ENCODE measurements around the gene SAMD1. TPM values are rescaled to one million over a fixed set of nuclear protein-coding genes. Genes with fewer than 3 reads are reported as not detected.
A peak's percentile ranks its signal among the peaks of the same experiment; 100 is the strongest.

Gene SAMD1
- 24.7 TPM for total RNA-seq

- peak; percentile 97 for DNase-seq
Observed at GRCh38 chr19:14090509-14091080, at the start of gene SAMD1. TSS of gene SAMD1 (minus strand) at chr19:14090751.

GRCh38 chr19:14139944-14140343 lies 49.4 kb upstream of the SAMD1 start:
- DNase-seq = peak; percentile 80

DNA sequence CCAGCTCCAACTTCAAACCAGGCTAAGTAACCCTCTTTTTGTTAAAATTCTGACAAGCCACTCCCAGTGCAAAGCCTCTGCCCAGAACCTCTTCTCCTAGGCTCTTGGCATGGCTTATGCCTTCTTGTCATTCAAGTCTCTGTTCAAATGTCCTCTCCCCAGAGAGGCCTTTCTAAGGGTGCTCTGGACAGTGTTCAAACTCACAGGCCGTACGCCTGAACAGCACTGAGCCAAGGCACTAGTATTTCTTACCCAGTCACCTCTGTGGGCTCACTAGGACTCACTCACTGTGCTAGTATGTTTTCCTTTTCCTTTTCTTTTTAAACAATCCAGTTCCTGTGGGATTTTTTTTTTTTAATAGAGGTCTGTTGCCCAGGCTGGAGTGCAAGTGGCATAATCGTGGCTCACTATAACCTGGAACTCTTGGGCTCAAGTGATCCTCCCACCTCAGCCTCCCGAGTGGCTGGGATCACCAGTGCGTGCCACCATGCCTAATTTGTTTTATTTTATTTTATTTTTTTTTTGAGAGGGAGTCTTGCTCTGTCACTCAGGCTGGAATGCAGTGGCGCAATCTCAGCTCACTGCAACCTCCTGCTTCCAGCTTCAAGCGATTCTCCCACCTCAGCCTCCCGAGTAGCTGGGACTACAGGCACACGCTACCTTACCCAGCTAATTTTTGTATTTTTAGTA lies 48.2 kb upstream of the SAMD1 start:
- no peak for DNase-seq

DNA sequence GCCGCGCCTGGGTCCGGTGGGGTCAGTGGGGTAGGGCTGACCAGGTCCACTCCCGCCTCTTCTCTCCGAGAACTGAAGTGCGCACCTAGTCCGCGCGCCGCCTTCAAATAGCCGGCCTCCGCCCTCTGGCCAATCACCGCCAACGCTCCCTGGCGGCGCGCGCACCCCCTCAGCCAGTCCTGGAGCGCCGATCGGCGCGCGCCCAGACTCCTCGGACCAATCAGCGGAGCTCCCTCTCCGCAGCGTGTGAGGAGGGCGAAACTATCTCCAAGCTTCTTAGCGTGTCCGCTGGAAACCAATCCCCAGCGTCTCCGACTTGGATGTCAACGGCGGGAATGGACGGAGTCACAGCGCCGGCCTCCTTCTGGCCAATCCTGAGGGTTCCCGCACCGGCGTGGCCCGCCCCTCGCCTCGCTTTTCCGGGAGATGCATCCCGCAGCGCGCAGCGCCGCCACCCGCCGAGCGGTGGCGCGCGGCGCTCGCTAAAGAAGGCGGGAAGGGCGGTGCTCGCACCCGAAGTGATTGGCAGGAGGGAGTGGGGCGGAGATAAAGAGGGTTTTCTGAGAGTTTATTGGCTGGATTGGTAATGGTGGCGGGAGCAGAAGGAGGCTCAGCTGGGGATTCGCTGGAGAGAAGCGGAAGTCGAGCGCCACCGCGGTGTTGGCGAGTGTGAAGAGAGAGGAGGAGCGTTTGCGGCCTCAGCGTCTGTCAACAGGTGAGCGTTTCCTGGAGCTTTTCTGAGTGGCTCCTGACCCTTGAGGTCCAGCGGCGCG lies 46.1 kb upstream of the SAMD1 start, which contains the start of gene ASF1B:
Gene ASF1B (minus strand): TSS at position 81 of the 773 bp plus-strand sequence. CDS start 133 bp downstream, outside the sequence.
- DNase-seq = peak; percentile 100

GRCh38 chr19:14135985-14136508 lies 45.5 kb upstream of the SAMD1 start:
- no peak for DNase-seq

DNA sequence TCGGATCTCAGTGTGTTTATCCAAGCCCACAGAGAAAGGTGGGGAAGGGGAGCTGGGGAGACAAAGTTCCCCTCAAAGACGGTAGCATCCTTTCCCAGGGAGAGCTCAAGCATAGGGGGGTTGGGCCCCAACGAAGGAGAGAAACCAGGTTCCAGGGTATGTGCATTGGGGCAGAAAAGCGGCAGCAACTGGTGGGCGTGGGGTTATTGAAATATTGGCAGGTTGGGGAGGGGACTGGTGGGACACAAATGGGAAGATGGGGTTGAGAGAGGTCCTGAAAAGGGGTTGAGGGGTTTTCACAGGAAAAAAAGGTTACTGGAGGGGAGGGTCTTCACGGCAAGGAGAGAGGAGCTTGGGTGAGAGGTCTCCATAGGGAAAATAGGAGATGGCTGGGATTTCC lies 44.8 kb upstream of the SAMD1 start:
- no peak for DNase-seq

DNA sequence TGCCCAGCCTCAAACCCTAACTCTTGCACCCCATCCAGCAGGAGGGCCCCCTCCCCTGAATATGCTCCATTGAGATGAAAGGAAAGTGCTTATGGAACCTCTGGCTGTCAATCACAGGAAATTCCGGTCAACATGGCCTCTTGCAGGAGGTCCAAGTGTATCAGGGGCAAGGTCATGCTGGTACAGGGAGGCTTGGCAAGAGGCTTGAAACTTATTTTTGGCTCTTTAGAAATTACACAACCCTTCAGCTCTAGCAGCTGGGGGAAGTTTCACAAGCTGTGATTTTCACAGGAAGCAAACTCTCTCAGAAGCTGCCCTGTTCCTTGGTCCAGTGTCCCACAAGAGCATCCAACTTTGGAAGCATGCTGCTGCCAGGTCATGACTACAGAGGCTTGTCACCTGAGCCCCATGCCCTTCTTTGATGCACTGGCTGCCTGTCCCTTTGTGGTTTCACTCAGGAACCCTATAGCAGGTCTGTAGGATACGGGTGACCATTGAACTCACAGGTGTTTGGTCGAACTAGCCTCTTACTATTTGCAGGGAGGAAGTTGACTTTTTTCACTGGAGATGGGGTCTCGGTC lies 37.5 kb upstream of the SAMD1 start:
- no peak for DNase-seq

DNA sequence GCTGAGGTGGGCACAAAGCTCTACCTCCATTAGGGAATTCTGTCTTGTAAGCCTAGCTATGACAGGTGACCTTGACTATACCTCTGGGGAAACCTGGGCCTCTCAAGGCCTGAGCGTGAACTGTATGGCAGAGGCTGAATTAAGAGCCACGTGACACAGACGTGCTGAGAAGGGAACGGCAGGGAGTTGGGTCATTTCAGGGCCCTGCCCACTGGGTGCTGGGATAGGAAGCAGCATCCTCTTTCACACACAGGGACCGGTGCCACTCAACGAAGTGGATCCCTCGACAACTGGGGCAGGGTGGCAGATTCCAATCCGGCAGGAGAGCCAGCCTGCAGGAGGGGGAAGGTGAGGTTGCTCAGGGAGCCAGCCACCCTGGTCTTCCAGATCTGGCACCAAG lies 36.6 kb upstream of the SAMD1 start:
- no peak for DNase-seq

DNA sequence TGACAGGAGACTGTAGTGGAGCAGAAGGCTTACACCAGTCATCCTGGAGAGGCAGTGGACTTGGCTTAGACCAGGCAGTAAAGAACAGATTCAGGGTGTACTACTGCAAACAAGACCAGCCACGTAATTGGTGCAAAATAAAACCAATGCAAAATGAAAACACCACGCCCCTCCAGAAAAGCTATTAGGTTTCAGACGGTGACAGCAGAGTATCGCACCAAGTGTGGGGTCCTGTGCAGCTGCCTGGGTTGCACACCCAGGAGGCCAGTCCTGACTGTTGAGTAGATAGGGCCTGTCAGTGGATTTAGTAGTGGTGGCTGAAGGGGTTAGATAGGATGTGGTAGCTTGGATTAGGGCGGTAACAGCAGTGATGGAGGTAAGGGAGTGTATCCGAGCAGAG lies 32.4 kb upstream of the SAMD1 start:
- DNase-seq = no peak

DNA sequence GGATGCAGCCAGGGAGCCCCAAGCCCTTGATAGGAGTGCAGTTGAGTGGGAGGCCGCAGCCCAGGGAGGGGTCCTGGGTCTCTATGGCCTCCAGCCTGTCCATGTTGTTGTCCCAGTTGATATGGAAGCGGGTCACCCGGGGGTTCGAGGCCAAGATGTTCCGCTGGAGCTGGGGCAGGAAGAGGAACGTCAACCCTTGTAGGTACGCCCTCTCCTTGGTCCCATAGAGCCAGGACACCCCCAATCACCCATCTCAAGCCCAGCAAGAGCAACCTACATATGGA lies 29.9 kb upstream of the SAMD1 start:
- DNase-seq = no peak

DNA sequence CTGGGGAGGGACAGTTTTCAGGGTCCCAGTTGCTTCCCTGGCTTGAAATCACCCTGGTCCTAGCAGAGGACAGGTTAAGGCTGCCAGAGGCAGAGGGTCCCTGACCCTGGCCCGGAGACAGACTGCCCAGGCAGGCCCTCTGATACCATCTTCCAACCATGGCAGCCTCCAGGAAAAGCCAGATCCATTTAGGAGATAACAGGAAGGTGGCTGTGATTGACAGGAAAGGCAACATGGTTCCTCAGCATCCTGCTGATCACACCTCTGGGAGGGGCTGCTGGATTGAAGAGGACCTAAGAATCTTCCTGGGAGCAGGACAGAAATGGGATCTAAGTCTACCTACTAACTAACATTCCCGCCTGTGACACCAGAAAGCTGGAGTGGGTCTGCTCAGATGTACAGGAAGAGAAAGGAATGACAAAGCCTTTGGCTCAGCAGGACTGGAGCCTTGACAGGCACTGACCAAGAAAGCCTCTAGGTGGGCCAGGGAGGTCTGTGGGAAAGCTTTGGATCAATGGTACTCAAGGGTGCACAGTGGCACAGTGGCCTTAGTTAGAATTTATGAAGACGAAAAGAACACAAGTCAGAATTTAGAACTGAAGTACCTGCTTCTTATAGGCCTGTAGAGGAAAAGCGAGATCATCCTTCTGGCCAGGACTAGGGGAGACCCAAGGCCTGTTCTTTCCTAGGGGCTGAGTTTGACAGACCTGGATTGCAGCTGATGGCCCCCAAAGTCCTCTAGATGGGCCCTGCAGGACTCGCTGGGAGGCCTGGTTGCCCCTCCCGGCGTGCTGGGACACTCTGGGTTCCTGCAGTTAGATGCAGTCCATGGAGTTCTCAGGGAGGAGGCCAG lies 29.3 kb upstream of the SAMD1 start:
- DNase-seq = no peak

DNA sequence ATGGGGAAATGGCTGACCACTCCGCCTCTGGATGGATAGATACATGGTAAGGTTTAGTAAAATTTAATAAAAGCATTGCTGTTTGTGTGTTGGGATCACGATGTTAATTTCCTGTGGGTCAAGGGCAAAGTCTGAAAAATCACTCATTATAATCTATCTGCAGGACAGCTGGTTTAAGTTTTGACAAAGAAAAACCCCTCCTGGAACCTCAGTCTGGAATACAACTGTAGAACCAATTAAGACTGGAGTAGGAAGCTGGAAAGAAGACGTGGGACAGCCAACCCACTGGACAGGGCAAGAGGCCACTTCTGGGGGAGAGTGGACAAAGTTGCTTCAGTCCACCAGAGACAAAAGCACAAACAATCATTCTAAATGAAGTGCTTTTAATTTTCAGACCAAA lies 28.6 kb upstream of the SAMD1 start:
- no peak for DNase-seq

DNA sequence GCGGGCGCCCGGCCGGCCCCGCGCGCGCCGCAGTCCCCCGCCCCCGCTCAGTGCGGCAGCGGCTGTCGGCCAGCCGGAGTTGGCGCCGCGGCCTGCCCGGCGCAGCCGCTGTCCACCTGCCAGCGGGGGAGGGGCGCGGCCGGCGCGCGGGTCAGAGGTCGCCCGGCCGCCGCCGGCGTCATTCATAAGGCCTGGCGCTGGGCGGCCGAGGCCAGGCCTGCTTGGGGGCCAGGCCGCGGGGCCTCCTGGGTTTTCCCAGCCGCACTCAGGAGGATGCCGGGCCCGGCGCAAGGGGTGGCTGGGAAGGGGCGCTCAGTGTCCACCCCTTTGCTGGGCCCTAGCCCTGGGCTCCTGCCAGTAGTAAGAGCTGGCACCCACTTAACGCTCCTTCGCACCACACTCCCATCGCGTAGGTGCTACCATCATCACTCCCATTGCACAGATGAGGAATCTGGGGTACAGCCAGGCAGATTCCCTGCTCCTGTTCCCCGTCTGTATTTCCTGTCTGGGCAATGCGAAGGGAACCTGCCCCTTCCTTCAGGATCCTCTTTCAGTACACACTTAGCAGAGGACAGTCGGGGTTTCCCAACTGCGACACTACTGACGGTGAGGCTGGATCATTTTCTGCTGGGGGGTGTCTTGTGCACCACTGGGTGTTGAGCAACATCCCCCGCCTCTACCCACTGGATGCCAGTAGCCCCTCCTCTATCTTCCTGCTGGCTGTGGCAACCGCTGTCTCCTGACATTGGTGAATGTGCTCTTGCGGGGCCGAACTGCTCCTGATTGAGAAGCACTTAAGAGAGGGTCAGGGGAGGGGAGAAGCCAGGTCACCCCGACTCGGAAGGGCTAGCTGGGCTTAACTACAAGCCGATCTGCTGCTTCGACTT lies 27.9 kb upstream of the SAMD1 start:
- peak; percentile 63 for DNase-seq

DNA sequence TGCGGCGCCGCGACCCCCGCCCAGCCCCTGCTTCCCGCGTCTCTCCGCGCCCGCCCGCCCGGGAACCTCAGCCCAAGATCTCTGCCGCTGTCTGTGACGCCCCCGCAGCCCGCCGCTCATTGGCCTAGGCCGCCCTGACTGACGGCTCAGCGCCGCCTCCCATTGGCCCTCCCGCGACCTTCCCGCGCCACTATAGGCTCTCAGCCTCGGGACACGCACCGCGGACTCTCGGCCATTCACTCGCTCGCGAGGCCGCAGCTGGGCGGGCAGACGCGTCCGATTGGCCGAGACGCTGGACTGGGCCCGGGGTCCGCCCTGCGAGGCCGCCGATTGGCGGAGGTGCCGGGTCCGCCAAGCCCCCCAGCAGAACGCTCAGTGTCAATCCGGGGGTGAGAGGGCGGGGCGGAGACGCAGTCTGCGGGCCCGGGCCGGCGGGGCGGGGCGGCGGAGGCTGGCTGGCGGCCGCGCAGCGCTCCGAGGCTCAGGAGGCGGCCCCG lies 27.2 kb upstream of the SAMD1 start, which contains the start of gene PRKACA:
Gene PRKACA (minus strand): TSS at position 95 of the 497 bp plus-strand sequence. CDS start 215 bp downstream, outside the sequence.
- peak; percentile 99 for DNase-seq

- peak; percentile 69 for DNase-seq
Observed at GRCh38 chr19:14116918-14117578, 26.5 kb upstream of the SAMD1 start.

- no peak for DNase-seq
Observed at GRCh38 chr19:14116525-14116917, 26.0 kb upstream of the SAMD1 start.

DNA sequence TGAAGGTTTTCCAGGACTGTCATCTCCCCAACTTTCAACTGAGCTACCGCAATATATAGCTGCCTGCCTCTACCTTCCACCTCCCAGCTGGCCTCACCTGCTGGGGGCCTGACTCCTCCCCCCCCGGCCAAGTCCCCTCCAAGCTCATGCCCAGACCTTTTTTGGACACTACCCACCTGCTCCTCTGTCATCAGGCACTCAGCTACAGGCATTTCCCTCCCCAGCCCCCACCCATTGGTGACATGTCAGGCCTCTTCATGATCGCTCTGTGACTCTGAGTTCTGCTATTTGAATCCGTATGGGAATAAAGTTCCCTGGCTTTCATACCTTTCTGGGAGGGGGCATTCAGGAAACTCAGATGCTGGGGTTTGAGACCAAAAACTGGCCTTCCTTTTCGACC lies 25.2 kb upstream of the SAMD1 start:
- peak; percentile 48 for DNase-seq

DNA sequence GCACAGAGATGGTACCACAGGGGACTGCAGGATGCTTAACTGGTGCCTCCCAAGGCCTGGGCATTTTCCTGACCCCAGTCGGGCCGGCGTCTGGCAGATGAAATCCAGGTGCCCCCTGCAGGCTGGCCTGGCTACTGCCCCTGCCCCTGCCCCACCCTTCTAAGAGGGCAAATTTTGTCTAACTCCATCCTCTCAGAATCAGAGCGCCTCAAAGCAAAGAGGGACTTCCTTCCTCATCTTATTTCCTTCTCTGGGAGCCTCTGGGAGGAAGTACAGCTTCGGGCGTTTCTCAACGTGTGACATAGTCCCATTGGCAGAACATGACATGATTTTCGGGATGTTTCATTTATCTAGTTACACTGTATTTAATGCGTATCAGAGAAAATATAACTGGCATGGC lies 24.3 kb upstream of the SAMD1 start:
- DNase-seq = no peak

DNA sequence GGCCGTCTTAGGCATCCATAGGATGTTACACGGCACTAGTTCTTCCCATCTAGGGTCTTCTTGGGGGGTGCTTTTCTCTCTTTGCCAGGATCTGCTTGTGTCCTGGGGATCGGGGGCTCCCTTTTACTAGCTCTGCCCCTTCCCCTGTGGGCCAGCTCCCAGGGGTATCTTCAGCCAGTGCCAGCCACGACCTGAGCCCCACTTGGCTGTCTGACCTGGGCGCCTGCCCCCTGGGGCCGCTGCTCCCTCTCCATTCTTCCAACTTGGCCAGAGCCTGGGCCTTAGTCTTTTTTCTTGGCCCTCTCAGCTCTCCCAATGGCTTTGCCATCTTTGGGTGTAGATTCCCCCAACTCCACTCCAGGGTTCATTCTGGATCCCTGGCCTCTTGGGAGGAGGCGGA lies 23.9 kb upstream of the SAMD1 start:
- no peak for DNase-seq

Measured in tongue (tissue), 2 donors.